SK-N-SH treated with all-trans-retinoic acid at 6 μM for 48 hours (cell line): Measurements from ENCODE around the gene P2RY6.
A peak's percentile ranks its signal among the peaks of the same experiment; 100 is the strongest.

Source experiments
- ARNTL ChIP-seq: fragments of 450-650 bp; formaldehyde crosslinking; IDR thresholded peaks from 2 replicates; pipeline ENCODE4 v1.5.0; 2020; ENCODE audit warnings: low read depth, mild to moderate bottlenecking, moderate library complexity, borderline replicate concordance
- GLIS3 ChIP-seq: fragments of 250-450 bp; sonication (Bioruptor Pico); IDR thresholded peaks from 2 replicates; pipeline ENCODE4 v1.5.0; 2020; ENCODE audit warnings: mild to moderate bottlenecking, moderate library complexity
- OSR1 ChIP-seq: fragments of 250-450 bp; sonication (Bioruptor Pico); IDR thresholded peaks from 2 replicates; pipeline ENCODE4 v1.8.0; 2022; ENCODE audit warnings: moderate library complexity, mild to moderate bottlenecking, inconsistent platforms
- SNAI2 ChIP-seq: fragments of 250-450 bp; sonication (Bioruptor Pico); IDR thresholded peaks from 2 replicates; pipeline ENCODE4 v1.5.0; 2020; ENCODE audit warnings: mild to moderate bottlenecking, moderate library complexity
- TCF4 ChIP-seq: fragments of 250-450 bp; sonication (Bioruptor Pico); IDR thresholded peaks from 2 replicates; pipeline ENCODE4 v1.8.0; 2021; ENCODE audit warnings: mild to moderate bottlenecking, moderate library complexity, borderline replicate concordance
- ZFP3 ChIP-seq: fragments of 250-450 bp; sonication (Bioruptor Pico); IDR thresholded peaks from 2 replicates; pipeline ENCODE4 v1.5.0; 2020; ENCODE audit warnings: mild to moderate bottlenecking, moderate library complexity
- ZFP30 ChIP-seq: fragments of 450-650 bp; formaldehyde crosslinking; IDR thresholded peaks from 2 replicates; pipeline ENCODE4 v1.5.0; 2022; ENCODE audit warnings: mild to moderate bottlenecking, moderate library complexity
- ZNF565 ChIP-seq: fragments of 450-650 bp; formaldehyde crosslinking; conservative IDR thresholded peaks from 2 replicates; pipeline ENCODE4 v1.5.0; 2020; ENCODE audit warnings: low read depth, mild to moderate bottlenecking, moderate library complexity
- ZNF70 ChIP-seq: fragments of 450-650 bp; formaldehyde crosslinking; IDR thresholded peaks from 2 replicates; pipeline ENCODE4 v1.5.0; 2020; ENCODE audit warnings: mild to moderate bottlenecking, moderate library complexity
- ZNF8 ChIP-seq: fragments of 450-650 bp; formaldehyde crosslinking; IDR thresholded peaks from 2 replicates; pipeline ENCODE4 v1.5.0; 2020; ENCODE audit warnings: mild to moderate bottlenecking, moderate library complexity
- TF ChIP-seq, protein P1 (sequence below): fragments of 250-450 bp; sonication (Bioruptor Pico); IDR thresholded peaks from 2 replicates; pipeline ENCODE4 v1.5.1; 2020; ENCODE audit warnings: low read depth, mild to moderate bottlenecking, moderate library complexity
- TF ChIP-seq, protein P2 (sequence below): fragments of 250-450 bp; sonication (Bioruptor Pico); IDR thresholded peaks from 2 replicates; pipeline ENCODE4 v1.8.0; 2020; ENCODE audit warnings: mild to moderate bottlenecking, moderate library complexity, borderline replicate concordance

DNA sequence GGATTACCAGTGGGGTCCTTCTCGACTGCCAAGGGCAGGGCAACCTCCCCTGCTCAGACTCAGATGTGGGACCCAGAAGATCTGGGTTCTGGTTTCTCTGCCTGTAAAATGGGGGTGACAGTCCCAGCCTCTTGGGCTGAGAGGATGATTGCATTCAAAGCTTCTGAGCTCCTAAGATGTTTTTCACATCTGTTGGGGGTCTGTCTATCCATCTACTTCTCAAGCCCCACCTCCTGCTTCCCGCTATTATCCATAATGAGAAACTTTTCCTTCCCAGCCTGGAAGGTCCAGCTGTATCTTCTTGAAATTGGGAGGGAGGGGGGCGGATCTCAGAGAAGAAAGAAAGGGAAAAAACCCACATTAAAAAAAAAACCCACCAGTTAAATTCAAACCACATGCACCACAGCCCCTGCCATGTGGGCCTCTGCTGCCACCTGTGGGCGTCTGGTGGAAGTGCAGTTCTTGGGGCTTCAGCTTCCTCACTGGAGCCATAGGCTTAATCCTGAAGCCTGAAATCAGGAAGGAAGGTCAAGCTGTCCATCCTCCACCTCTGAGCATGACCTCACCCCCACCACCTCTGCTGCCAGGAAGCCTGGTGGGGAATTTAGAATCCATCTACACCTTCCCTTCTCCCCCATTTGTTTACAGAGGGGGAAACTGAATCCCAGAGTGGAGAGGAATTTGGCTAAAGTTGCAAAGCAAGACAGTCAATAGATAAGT, 63.2 kb downstream of the P2RY6 start:
- TF ChIP-seq, protein P1, sequence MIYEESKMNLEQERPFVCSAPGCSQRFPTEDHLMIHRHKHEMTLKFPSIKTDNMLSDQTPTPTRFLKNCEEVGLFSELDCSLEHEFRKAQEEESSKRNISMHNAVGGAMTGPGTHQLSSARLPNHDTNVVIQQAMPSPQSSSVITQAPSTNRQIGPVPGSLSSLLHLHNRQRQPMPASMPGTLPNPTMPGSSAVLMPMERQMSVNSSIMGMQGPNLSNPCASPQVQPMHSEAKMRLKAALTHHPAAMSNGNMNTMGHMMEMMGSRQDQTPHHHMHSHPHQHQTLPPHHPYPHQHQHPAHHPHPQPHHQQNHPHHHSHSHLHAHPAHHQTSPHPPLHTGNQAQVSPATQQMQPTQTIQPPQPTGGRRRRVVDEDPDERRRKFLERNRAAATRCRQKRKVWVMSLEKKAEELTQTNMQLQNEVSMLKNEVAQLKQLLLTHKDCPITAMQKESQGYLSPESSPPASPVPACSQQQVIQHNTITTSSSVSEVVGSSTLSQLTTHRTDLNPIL, result no peak
- no peak for TF ChIP-seq ZNF8 (CRISPR knock-in tag)
- TF ChIP-seq OSR1, result no peak
- TF ChIP-seq ZFP3 (CRISPR knock-in tag), result no peak
- no peak for TF ChIP-seq ZNF565 (CRISPR knock-in tag)
- no peak for TF ChIP-seq ARNTL
- no peak for TF ChIP-seq ZFP30 (CRISPR knock-in tag)
- no peak for TF ChIP-seq ZNF70
- TF ChIP-seq, protein P2, sequence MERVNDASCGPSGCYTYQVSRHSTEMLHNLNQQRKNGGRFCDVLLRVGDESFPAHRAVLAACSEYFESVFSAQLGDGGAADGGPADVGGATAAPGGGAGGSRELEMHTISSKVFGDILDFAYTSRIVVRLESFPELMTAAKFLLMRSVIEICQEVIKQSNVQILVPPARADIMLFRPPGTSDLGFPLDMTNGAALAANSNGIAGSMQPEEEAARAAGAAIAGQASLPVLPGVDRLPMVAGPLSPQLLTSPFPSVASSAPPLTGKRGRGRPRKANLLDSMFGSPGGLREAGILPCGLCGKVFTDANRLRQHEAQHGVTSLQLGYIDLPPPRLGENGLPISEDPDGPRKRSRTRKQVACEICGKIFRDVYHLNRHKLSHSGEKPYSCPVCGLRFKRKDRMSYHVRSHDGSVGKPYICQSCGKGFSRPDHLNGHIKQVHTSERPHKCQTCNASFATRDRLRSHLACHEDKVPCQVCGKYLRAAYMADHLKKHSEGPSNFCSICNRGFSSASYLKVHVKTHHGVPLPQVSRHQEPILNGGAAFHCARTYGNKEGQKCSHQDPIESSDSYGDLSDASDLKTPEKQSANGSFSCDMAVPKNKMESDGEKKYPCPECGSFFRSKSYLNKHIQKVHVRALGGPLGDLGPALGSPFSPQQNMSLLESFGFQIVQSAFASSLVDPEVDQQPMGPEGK (CRISPR knock-in tag), result no peak
- peak; percentile 52; the same call in 1 of the 2 replicates for TF ChIP-seq TCF4 (CRISPR knock-in tag)
- TF ChIP-seq GLIS3 (CRISPR knock-in tag), result no peak
- TF ChIP-seq SNAI2 (CRISPR knock-in tag), result no peak
